Stimulated activated CD4-positive, alpha-beta T cell treated with anti-CD3 and anti-CD28 coated beads, Interleukin-15, amount 100 ng/mL, for 48 hours (primary cell): ENCODE results near the gene B9D2.

Experiments
- DNase-seq, 2 donors: peaks; one replicate each; pipeline ENCODE4 v3.0.0-alpha.2; 2020; ENCODE audit warnings: low read depth in 2 of 2

Gene B9D2

GRCh38 chr19:41309180-41310032 is 54.5 kb downstream of the B9D2 start:
- DNase-seq: no peak

- DNase-seq: peak; percentile 80 to 88
Measured at GRCh38 chr19:41308450-41309179, 55.3 kb downstream of the B9D2 start.

DNA sequence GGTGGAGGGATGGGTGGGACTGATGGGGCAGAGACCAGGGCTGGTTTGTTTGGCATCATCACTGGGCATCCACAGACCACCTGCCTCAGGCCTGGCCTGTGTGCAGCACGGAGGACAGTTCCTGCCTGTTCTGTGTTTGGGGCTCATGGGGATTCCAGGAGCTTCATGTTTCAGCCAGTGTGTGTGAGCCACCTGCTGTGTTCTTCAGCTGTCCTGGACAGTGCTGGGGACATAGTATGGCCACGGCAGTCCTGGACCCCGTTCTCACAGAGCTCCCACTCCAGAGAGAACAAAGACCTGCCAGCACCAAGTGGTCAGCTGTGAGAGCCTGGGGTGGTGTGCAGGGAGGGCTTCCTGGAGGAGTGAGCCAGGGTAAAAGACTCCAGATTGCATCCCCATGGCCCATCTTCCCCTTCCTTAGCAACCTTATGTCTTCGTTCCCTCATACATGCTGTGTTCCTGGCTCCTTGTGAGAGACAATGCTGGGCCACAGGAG is 55.9 kb downstream of the B9D2 start:
- no peak for DNase-seq

GRCh38 chr19:41307090-41307875 is 56.7 kb downstream of the B9D2 start:
- no peak for DNase-seq

- no peak for DNase-seq
Measured at GRCh38 chr19:41305927-41306793, 57.8 kb downstream of the B9D2 start.

DNA sequence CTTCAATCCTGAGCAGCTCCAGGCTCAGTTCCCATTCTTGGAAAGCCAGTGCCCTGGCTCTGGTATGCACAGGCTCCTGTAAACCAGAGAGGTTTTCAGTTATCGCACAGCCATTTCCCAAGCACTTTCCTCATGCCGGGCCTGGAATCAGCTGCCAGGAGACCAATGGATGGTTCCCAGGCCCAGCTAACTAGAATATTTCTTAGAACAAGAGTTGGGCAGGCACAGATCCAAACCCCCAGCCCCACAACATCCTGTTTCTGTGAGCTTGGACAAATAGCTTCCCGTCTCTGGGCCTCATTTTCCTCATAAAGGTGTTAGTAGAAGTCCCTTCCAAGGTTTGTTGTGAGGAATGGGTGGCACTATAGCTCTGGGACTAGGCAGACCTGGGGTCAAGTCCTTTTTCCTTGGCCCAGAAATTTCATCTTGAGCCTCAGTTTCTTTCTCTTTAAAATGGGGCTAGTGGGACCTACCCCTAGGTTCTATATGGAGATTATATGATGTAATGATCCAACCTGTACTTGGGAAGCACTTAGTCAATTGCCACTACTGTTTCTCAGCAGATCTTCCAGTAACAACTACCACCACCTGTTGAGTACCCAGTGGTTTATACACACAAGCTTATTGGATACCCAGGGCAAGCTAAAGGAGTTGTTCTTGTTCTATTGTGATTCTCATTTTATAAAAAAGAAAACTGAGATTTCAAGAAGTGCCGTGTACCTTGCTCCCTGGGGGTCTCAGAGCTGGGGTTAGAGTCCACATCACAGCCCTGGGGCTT is 59.1 kb downstream of the B9D2 start:
- no peak for DNase-seq
